ENCODE measurements around the gene SKA1.
"Not testable (repeated sequence)": the region's sequence is repeated elsewhere in the genome, so short reads cannot be mapped to it uniquely, and the experiment has no call there.

SKA1 gene

DNA sequence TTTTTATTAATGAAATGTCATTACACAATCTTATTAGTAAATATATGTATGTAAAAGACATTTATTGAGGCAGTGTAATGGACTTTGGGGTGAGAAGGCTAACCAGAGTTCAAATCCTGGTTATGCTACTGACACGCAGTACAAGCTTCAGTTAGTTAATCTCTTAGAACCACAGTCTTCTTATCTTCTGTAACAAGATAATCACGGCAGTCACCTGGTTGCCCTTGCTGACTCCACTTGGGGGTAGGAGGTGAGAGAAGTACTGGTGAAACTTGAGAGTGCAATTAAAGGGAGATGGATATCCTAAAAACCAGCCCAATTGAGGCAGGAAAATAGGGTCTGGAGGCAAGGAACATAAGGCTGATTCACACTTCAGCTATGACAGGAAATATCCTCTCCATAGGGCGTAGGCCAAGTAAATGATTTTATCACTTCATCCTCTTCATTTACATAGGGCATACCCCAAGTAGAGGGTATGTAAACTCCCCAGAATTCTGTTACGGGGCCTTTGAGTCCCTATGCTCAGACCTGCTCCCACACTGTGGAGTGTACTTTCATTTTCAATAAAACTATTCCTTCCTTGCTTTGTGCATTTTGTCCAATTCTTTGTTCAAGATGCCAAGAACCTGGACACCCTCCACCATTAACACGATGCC lies 21.3 kb downstream of the SKA1 start:
- DNase-seq: no peak

DNA sequence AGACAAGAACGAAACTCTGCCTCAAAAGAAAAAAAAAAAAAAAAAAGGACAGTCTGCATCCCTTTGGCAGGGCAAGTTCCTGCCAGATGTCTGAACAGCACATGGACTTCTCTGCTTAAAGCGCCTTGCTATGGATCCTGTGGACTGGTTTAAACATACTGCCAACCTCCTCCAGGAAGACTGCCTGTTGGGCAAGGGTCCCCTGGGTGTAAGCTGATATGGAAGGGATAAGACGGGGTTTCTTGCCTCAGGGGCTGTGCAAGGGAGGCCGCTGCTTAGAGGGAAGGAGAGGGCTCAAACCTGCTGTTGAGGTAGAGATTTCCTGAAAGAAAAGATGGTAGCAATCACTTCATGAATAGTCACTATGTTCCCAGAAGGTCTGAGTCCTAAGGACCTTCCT lies 22.2 kb downstream of the SKA1 start:
- no peak for DNase-seq

DNA sequence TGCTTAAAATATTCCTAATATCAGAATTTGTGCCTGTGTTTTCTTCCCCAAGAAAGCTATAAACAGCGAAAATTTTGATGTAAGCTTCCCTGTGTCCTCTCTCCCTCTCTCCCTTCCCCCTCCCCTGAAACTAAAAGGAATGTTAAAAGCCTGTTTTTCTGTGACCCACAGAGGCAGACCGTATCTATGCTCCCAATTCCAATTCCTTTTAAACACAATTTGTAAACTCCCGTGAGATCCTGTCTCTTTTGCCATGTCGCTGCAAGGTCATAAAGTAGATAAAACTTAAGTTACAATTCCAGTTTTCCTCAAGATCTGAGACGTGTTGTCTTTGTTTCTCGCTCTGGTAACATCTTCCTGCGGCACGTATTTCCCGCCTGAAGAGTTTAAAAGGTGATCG lies 23.3 kb downstream of the SKA1 start:
- DNase-seq: no peak

DNA sequence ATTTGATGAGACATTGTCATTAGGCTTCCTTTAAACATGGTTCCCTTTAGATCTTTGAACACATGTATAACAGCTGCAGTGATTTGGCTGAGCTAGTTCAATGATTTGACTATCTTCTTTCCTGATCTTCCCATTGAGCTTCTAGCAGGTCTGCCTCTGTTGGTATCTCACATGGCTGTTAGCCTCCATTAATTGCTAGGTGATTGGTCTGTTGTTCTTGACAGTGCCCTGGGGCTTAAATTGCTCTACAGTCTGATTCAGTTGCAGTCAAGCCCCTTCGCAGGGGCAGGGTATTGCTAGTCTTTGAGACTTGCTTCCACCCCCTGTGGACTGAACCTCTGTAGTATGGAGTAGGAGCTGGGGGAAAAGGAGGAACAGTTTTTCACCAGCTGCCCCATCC lies 24.1 kb downstream of the SKA1 start:
- no peak for DNase-seq

DNA sequence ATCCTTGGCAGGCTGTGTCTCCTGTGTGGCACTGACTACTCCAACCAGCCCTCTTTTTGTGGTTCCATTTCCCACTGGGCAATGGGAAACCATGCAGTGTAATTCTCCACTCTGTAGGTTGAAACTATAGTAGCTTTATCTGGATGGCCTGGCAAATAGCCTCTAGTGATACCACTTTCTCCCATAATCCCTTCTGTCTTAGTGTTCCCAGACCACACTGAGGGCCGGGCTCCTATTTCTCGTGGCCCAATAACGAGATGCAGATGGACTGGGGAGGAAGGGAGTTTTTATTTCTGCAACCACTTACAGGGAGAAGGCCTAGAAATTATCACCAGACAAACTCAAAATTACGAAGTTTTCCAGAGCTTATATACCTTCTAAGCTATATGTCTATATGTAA lies 24.7 kb downstream of the SKA1 start:
- no peak for DNase-seq

DNA sequence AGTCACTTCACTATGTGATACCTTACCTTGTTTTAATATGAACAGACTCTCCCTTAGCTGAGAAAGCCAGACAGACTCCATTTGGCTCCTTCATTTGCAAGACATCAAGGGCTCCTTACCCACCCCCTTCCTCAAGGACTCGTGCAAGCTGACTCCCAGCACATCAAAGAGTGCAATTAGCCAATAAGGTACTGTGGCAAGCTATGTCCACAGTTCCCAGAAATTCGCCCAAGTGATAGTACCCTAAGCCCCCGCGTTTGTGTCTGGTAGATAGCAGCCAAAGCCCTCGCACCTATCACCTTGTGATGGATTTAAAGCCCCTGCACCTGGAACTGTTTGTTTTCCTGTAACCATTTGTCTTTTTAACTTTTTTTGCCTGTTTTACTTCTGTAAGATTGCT lies 25.6 kb downstream of the SKA1 start:
- not testable (repeated sequence) for DNase-seq

DNA sequence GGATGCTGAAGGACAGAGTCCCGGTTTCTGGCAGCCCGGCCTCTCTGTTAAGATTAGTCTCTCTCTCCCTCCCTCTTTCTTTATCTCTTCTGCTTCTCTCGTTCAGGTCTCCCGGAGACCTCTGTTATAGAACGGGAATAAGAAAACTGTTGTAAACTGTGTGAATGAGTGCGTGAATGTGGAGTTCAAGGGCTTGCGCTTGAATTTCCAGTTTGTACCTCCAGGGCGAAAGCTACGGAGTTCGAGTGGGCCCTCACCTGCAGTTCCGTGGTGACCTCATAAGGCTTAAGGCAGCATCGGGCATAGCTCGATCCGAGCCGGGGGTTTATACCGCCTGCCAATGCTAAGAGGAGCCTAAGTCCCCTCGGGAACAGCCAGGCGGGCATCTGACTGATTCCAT lies 26.4 kb downstream of the SKA1 start:
- DNase-seq: no peak

- no peak for DNase-seq
Observed at GRCh38 chr18:50401888-50402287, 27.0 kb downstream of the SKA1 start.

DNA sequence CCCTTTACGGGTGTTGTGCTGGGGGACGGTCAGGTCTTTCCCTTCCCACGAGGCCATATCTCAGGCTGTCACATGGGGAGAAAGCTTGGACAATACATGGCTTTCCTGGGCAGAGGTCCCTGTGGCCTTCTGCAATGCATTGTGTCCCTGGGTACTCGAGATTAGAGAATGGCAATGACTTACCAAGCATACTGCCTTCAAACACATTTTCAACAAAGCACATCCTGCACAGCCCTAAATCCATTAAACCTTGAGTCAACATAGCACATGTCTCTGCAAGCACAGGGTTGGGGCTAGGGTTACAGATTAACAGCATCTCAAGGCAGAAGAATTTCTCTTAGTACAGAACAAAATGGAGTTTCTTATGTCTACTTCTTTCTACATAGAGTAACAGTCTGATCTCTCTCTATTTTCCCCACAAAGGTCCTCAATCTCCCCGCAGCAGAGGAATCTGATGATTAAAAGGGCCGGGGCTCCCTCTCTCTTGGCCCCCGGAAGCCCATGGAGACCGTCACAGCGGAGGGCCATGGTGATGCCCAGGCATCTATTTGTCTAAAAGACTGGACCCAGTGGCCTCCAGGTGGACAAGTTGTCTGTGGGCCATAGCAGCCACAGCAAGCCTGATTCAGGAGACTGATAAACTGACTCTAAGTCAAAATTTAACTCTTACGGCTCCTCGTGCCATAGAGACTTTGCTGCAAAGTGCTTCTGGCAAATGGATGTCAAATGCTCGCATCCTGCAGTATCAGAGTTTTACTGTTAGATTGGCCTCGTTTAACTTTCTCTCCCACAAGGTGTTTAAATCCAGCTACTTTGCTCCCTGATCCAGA lies 30.1 kb downstream of the SKA1 start:
- DNase-seq: not testable (repeated sequence)

DNA sequence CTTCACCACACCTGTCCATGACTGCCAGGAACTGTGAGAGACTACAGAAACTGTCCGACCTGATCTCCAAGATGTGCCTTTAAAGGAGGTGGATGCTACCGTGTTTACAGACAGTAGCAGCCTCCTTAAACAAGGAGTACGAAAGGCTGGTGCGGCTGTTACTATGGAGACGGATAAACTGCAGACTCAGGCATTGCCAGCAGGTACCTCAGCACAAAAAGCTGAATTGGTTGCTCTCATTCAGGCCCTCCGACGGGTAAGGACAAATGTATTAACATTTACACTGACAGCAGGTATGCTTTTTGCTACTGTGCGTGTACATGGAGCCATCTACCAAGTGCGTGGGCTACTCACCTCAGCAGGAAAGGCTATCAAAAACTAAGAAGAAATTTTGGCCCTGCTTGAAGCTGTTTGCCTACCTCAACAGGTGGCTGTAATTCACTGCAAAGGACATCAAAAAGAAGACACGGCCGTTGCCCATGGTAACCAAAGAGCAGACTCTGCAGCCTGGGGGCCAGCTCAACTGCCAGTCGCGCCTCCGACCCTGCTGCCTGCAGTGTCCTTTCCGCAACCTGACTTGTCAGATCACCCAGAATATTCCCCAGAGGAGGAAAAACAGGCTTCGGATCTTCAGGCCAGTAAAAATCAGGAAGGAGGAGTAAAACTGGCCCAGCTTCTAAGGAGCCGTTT lies 30.9 kb downstream of the SKA1 start:
- DNase-seq: no peak

DNA sequence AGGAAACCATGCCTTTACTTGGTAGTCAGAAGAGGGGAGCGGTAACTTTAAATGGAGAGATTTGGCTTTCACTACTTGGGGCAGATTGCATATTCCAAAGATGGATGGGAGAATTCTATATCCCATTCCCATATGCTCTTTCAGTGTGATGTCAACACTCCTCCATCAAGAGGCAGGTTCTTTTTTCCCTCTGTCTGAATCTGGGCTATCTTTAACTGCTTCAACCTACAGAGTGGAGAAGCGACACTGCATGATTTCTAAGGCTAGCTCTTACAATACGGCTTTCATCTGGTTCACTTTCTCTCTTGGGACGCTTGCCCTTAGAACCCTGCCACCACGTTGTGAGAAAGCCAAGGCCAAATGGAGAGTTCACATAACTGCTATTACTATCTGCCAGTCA lies 34.4 kb downstream of the SKA1 start:
- no peak for DNase-seq

GRCh38 chr18:50410008-50410407 lies 35.2 kb downstream of the SKA1 start:
- DNase-seq: no peak

DNA sequence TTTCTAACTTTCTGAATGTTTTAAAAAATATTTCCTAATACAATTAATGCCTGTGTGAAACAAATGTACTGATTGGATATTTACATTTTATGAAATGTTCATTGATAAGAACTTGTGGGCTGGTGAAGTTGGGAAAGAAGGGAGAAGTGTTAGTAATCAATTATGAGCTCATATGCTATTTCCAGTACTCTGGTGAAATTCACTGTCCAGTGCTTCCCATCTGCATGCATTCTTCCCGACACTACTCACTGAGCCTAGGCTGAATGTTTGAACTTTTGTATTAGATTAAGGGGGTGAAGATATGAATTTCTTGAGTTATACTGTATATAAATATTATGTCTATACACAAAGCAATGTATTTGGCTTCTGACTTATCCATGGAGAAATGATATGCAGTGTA lies 36.0 kb downstream of the SKA1 start:
- DNase-seq: no peak

- DNase-seq: not testable (repeated sequence)
Observed at GRCh38 chr18:50416832-50417231, 42.0 kb downstream of the SKA1 start.

GRCh38 chr18:50417705-50418104 lies 42.9 kb downstream of the SKA1 start:
- not testable (repeated sequence) for DNase-seq

DNA sequence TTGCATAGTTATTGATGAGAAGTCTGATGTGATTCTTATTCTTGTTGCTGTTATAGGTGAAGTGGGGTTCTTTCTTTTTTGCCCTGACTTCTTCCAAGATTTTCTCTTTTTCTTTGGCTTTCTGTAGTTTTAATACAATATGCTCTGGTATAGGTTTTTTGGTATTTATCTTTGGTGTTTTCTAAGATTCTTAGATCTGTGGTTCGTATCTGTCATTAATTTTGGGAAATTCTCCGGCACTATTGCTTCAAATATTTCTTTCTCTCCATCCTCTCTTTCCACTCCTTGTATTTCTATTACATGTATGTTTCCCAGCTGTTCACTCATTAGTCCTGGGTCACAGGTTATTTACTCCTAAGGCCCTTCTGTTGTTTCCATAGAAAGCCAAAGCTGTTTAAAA lies 43.8 kb downstream of the SKA1 start:
- no peak for DNase-seq

GRCh38 chr18:50422286-50422898 lies 47.5 kb downstream of the SKA1 start:
- DNase-seq: no peak

DNA sequence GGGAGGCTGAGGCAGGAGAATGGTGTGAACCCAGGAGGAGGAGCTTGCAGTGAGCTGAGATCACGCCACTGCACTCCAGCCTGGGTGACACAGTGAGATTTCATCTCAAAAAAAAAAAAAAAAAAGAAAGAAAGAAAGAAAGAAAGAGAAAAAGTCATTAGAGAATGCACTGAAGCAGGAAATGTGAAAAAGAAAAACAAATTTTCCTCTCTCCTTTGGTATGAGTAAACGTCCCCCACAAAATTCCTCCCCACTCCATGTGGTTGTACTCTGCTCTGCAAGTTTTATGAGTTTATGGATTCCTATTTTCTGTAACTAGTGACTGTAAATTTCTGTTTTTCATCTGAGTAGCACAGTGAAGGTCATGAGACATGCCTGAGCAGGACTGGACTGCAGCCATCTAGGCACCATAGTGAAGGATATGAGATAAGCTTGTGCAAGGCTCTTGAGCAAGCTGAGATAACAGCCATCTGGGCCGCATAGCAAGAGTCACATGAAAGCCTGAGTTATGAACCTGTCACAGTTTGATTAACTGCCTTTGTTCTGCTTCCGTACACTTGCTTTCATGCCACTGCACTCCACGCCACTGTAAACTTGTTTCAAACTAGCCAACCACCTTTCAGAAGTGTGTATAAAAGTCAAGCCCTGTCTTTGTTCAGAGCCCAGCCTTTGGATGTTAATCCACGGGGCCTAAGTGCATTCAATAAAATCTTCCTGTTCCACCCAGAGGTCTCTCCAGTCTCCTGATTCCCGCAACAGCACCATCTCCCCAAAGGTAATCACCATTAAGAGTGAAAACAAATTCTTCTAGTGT lies 50.2 kb downstream of the SKA1 start:
- DNase-seq: no peak

- DNase-seq: no peak
Observed at GRCh38 chr18:50427896-50428295, 53.0 kb downstream of the SKA1 start.

DNA sequence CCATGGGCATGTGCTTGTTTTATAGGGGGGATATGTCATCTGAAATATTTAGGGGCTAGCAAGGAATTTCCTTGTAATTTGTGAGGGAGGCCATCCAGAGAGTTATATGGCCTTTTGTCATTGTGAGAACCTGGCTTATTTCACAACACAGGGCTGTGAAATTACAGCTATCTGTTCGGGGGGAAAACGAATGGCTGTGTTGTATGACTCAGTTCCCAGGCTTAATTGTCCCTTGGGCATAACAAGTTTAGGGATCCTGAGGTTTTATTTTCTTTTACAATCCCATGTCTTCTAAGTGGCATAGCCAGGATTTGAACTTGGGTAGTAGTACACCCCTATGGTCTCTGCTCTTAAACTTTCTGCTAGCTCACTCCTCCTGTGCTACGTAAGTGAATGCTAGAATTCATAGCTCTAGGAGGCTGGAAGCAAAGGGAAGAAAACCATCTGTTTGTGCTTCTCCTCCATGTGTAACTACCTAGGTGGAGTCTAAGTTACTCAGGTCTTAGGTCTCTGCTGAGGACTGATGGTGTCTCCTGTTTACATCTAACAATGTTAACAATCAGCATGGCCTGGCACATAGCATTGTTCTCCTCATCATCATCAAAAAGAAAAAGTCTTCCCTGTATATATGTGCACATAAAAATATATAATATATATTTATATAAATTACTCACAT lies 53.8 kb downstream of the SKA1 start:
- no peak for DNase-seq

DNA sequence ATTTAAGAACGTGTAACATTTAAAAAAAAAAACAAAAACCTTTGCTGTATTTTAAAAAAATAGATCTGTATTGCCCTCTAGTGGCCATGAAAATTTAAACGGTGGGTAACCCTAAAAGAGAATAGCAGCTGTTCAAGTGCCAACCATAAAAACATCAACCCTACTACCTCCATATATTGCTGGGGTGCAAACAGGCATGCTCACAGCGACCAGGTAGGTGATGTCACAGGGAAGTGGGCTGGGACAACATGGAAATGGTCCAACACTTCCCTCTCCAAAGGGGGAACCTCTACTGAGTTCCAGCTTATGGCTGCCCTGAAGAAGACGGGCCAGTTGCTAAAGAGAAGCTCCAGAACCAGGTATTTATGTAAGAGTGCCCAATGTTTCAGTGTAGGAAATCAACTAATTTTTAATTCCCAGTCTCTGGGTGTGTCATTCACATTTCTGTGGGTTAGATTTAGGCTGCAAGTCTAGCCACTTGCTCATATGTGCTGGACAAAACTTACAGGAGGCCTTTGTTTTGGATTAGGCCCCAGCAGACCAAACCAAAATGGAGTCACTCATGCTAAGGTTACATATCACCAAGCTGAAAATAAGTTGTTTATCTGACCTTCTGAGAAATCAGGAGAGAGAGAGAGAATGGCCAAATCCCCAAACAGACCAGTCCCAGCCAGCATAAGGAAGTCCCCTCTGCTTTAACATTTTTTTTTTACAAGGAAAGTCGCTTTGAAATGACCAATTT lies 54.5 kb downstream of the SKA1 start:
- DNase-seq: peak in 1 of 2 experiments; percentile 25

All from SW 1271 (cell line).